Breast epithelium (tissue), 3 donors: ENCODE results near the gene TSPAN17.

ENCODE experiments used
- CTCF ChIP-seq, 3 donors: fragments of 450-650 bp; IDR thresholded peaks; one replicate each; pipeline ENCODE4 v1.5.1; 2016 to 2017; ENCODE audit warnings: antibody characterized with exemption in 3 of 3, mild to moderate bottlenecking in 3 of 3, moderate library complexity in 3 of 3
- POLR2A ChIP-seq: fragments of 450-650 bp; IDR thresholded peaks from one replicate; pipeline ENCODE4 v1.6.1; 2016; ENCODE audit warnings: antibody characterized with exemption, mild to moderate bottlenecking, moderate library complexity

- no peak for TF ChIP-seq CTCF (IDR thresholded peaks at IDR 0.05)
- TF ChIP-seq POLR2A = no peak
Observed at GRCh38 chr5:176687881-176688280, 40.6 kb downstream of the TSPAN17 start.
